ENCODE results near the gene SLC37A1.

Gene SLC37A1

GRCh38 chr21:42580793-42581321 is 67.2 kb downstream of the SLC37A1 start:
- no peak for DNase-seq

- DNase-seq: no peak
These were observed 67.8 kb downstream of the SLC37A1 start for GRCh38 chr21:42581336-42581992.

DNA sequence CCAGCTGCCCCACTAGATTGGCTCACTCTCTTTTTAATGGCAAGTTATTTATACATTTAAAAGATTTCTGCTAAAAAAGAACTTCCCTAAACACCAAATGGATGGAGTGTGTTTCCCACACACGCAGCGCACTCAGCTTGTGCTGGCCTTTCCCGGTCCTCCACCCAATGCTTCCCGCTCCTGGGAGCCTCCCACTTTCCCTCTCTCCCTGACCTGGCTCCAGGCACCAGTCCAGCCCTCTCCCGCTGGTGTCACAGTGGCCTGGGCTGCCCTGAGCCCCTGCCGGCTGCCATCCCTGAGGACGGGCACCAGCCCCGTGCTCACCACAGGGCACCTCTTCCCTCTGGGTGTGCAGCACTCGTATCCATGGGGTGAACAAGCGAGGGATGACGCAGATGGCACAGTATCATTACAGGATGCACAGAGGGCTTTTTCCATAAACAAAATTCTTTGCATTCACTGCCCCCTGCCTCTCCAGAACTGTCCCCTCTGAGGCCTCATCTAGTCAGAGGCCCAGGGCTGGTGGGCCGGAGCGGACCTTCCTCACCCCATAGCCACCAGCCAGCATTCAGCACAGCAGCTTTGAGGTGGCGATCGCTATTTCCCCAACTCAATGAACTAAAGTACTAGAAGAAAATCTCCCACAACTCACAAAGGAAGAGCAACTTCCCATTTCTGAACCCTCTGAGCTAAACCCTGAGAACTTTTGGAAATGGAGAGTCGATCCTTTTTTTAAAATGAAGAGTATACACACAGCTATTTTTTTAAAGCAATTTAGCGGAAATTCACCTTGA is 68.5 kb downstream of the SLC37A1 start:
- no peak for DNase-seq

DNA sequence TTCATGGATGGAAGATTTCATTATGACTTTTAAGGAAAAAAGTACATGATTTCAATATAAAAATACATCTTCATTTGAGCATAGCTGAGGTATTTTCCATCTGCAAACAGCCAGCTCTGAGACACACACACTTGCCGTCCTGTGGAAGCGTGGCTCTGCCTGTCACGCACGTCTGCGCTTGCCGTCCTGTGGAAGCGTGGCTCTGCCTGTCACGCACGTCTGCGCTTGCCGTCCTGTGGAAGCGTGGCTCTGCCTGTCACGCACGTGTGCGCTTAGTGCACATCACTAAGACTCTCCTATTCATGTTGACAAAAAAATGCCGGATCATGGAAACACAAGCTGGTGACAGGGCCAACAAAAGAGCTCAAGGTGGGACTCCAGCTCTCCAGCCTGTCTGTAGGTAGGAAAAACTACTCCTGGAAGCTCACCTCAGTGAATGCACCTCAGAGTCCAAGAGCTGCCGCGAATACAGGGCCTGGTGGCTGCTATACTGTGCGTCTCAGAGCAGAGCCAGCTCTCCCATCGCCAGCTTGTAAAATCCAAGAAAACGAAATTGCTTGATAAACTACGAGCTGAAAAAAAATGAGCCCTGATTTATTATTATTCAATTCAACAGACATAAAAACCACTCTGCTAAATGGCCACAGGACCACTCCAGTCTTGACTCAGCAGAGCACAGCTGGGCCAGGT is 69.3 kb downstream of the SLC37A1 start:
- no peak for DNase-seq

DNA sequence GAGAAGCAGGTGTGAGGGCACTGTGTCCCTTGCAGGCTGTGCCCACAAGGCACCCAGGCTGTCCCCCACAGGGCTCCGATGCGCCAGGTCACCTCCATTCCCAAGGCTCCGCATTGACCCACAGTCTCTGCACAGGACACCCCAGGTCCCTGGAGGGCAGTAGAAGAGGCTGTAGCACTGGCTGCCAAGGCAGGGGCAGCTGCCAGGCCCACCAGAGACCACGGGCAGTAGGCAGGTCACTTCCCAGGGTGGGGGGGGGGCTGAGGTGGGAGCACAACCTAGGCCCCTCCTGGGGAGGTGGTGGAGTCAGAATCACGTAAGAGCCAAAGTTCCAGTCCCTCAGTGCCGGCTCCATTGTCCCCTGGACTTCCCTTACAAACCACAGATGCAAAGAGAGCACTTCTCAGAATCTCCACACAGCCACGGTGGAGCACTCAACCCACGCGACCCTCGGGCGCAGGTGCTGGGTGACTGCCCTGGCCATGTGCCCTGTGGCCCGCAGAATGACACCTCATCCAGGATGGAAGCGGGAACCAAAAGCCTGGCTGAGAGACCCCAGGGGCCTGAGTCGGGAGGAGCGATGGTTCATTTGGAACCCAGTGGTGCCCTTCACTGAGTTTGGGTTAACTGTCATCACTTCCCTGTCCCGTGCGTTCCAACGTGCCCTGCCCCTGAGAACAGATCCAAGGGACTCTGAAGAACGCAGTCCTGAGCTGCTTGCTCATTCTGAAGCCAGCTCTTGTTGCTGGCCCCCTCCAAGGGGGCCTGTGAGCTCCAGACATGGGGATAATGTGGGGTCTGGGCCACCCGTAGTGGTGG is 70.0 kb downstream of the SLC37A1 start:
- DNase-seq: no peak

GRCh38 chr21:42584296-42584641 is 70.6 kb downstream of the SLC37A1 start:
- DNase-seq: no peak

DNA sequence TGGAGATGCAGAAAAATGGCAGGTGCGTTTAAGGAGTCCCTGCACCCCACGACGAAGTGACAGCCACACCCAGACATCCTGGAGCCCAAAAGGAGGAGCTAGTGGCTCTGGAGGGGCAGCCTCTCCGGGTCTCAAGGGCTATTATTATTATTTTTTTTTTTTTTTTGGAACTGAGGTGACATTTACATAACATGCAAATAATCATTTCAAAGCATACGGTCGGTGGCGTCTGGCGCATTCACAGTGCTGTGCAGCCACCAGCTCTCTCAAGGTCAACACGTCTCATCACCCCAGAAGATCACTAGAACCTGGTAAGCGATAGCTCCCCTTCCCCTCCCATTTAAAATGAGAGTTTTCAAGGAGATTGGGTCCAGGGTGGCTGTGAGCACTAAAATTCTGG is 72.2 kb downstream of the SLC37A1 start:
- no peak for DNase-seq

- DNase-seq: no peak
These were observed 72.8 kb downstream of the SLC37A1 start for GRCh38 chr21:42586406-42586805.

- no peak for DNase-seq
These were observed 73.4 kb downstream of the SLC37A1 start for GRCh38 chr21:42587036-42587435.

- DNase-seq: no peak
These were observed 76.9 kb downstream of the SLC37A1 start for GRCh38 chr21:42590431-42591131.

DNA sequence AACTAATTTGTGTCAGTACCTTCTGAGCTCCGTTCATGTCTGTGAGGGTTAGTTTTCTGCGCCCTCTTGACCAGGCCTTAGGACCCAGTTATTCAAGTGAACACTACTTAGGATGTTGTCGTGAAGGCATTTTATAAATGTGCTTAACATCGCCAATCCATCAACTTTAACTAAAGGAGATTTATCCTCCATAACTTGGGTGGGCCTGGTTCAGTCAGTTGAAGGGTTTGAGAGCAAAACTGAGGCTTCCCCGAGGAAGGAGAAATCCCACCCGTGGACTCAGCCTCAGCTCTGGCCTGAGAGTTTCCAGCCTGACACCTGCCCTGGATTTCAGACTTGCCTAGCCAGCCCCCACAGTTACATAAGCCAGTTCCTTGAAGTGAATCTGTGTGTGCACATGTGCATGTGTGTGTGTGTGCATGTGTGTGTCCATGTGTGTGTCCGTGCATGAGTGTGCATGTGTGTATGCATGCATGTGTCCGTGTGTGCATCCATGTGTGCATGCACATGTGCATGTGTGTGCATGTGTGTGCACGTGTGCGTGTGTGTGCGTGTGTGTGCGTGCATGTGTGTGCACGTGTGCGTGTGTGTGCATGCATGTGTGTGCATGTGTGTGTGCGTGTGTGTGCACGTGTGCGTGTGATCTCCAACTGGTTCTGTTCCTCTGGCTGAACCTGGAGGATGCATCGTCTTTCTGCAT is 77.7 kb downstream of the SLC37A1 start:
- no peak for DNase-seq

DNA sequence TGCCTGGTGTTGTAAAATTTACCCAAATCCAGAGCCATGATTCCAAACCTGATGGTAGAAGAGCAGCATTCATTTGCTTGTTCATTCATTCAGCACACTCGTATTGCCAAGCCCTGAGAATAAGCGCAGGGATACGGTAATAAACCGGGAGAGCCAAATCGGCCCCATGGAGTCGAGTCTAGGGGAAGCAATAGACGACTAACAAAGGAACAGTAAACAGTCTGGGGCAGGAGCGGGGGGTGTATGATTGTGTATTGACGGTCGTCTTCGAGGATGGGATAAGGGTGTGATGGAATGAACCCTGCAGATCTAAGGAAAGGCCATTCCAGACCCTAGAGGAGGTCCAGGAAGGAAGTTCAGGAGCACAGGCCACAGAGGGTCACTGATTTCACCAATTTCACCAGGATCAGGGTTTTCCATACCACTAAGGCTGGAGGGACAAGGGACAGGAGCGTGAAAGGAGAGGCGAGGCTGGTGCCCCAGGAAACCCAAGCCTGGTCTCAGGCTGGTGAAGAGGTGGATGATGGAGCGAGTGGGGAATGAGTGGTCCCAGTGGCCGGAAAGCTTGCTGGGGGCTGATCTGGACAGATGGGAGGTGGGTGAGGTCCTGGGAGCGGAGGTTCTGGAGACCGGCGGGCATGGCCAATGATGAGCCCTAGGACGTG is 78.6 kb downstream of the SLC37A1 start:
- no peak for DNase-seq

DNA sequence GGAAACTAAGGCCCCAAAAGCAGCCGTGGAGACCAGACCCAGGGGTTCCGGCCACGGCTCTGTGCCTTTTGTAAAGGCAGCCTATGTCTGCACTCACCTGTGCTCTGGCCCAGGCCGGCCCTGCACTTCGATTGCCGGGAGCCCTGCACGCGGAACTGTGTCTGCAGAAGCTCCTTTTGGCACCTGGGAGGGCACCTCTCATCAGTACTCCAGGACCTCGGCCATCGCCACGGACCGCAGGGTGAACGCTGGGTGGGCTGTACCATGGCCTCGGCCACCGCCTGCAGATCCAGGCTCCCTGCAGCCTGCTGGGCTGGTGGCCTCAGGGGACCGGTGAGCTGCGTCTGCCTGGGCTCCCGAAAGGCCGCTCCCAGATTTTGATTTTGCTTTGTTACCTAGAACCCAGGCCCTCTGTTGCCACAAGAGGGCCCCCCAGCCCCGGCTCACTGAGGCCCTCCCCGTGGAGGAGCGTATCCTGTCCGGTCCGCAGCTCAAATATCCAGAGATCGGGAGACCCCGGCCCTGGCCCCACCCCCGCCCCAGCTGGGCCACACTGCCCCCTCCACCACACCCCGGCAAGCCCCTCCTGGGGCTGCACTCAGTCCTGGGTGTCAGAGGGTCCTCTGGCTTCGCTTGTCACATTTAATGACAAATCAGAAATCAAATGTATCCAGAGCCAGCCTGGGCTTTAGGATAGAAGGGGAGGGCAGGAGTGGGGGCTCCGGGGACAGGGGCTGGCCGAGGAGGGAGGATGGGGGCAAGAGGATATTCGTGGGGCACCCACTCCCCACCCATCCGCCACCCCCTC is 79.6 kb downstream of the SLC37A1 start:
- DNase-seq: peak; percentile 18

DNA sequence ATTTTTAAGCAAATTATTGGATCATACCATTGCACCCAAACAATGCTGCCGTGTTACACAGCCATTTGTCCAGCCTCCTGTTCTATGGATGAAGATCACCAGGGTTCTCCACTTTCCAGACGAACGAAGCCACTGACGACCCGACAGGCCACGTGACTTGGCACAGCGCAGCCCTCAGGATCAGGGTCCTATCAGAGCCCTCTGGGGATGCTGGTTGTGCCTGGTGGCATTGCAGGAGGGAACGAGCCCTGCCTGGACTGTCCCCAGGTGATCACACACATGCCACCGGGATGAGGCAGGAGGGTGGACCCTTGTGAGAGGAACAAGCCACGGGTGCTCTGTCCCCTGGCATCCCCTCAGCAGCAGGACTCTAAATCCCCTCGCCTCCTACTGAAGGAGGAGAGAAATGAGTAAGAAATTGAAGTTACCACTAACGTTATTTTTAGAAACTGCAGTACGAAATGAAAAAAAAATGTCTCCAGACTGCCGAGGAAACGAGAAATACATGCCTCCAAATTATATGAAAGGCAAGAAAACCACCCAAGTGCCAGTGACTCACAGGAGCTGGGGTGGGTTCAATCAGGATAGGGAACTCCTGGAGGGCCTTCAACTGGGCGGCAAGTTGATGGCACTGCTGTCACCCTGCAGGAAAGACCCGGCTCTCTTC is 81.1 kb downstream of the SLC37A1 start:
- DNase-seq: no peak

GRCh38 chr21:42595283-42596187 is 81.9 kb downstream of the SLC37A1 start:
- no peak for DNase-seq

GRCh38 chr21:42596657-42597056 is 83.0 kb downstream of the SLC37A1 start:
- DNase-seq: no peak

- no peak for DNase-seq
These were observed 84.0 kb downstream of the SLC37A1 start for GRCh38 chr21:42597487-42598158.

All from NCI-H2029 treated with DMSO at 0.1 percent for 48 hours (cell line).